IPS-15b (cell line): Measurements from ENCODE around the gene HMX2.

Source experiments
- H3K27me3 ChIP-seq: one replicate; pipeline ENCODE4 v1.6.1; 2013; ENCODE audit warnings: low read length; ENCODE audit not compliant: control insufficient read depth, insufficient read depth
- H3K36me3 ChIP-seq: one replicate; pipeline ENCODE4 v1.6.1; 2013; ENCODE audit warnings: low read length; ENCODE audit not compliant: control insufficient read depth, insufficient read depth
- H3K4me1 ChIP-seq: one replicate; pipeline ENCODE4 v1.6.1; 2013; ENCODE audit warnings: mild to moderate bottlenecking, low read length; ENCODE audit not compliant: control insufficient read depth, insufficient read depth
- H3K4me3 ChIP-seq: one replicate; pipeline ENCODE4 v1.5.1; 2013; ENCODE audit warnings: low read depth, low read length
- H3K9ac ChIP-seq: one replicate; pipeline ENCODE4 v1.6.1; 2013; ENCODE audit warnings: low read depth, mild to moderate bottlenecking, low read length
- H3K9me3 ChIP-seq: one replicate; pipeline ENCODE4 v1.6.1; 2013; ENCODE audit warnings: mild to moderate bottlenecking, low read length; ENCODE audit not compliant: control insufficient read depth, insufficient read depth

Gene HMX2

DNA sequence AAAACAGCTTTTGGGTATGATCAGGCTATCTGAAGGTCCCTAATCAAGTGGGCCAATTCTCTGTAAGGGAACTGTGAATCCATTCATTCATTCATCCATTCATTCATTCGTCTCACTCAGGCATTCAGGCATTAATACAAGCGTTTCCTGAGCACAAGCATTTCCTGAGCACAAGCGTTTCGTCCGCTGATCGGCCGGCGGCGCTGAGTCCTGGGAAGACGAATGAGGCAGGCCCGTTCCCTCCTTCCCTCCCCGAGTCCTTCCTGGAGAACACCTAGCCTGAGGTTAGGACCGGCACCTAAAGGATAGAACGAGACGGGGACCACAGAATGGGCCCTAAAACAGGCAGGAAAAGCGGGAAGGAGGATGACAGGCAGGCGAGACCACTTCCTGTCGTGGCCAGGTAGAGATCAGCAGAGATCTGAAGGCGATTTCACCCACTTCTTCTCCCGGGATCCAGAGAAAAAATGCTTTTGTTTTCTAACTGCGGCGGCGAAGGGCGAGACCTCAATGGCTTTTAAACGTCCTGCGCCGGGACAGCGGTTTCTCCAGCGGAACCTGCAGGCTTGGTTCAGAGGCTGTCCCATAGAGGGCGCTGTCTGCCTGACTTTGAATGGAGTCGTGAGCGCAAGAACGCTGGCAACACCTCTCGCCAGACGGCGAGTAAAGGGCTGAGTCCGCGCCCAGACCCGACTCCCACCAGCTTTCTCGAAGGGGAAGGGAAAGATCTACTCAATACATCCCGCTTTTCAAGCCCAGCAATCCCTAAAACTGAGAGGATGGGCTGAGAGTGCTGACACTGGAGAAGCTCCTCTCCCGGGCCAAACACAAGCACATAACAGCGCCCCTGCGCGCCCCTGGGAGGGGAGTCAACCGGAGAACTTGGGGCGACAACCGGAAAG is 15.1 kb upstream of the HMX2 start:
- H3K4me3 ChIP-seq: peak overlapping the region; percentile 77

GRCh38 chr10:123133541-123134342 is 14.2 kb upstream of the HMX2 start:
- peaks cover 7% of the 10 kb centered on the region for H3K4me1 ChIP-seq
- H3K9ac ChIP-seq: no peak overlapping the region
- no peaks in the 10 kb centered on the region for H3K36me3 ChIP-seq
- H3K9me3 ChIP-seq: no peaks in the 10 kb centered on the region
- peaks cover 93% of the 10 kb centered on the region for H3K27me3 ChIP-seq
- H3K4me3 ChIP-seq: peak overlapping the region; percentile 77

More for the DNA sequence above, 15.1 kb upstream of the HMX2 start:
- no peaks in the 10 kb centered on the region for H3K36me3 ChIP-seq
- H3K9ac ChIP-seq: peak overlapping the region; percentile 66
- peaks cover 7% of the 10 kb centered on the region for H3K4me1 ChIP-seq
- peaks cover 88% of the 10 kb centered on the region for H3K27me3 ChIP-seq
- H3K9me3 ChIP-seq: no peaks in the 10 kb centered on the region

- H3K27me3 ChIP-seq: peaks cover 93% of the 10 kb centered on the region
- H3K4me3 ChIP-seq: peak overlapping the region; percentile 77
- H3K9ac ChIP-seq: no peak overlapping the region
- H3K36me3 ChIP-seq: no peaks in the 10 kb centered on the region
- H3K9me3 ChIP-seq: no peaks in the 10 kb centered on the region
- H3K4me1 ChIP-seq: peaks cover 7% of the 10 kb centered on the region
These were observed 13.5 kb upstream of the HMX2 start for GRCh38 chr10:123134343-123134914.

- H3K4me1 ChIP-seq: peaks cover 7% of the 10 kb centered on the region
- H3K27me3 ChIP-seq: peaks cover 93% of the 10 kb centered on the region
- peak overlapping the region; percentile 77 for H3K4me3 ChIP-seq
- no peaks in the 10 kb centered on the region for H3K9me3 ChIP-seq
- no peak overlapping the region for H3K9ac ChIP-seq
- H3K36me3 ChIP-seq: no peaks in the 10 kb centered on the region
These were observed 13.0 kb upstream of the HMX2 start for GRCh38 chr10:123134915-123135414.

- no peak within 1 kb of the TSS for H3K9ac ChIP-seq
- no peaks in the 10 kb centered on the region for H3K9me3 ChIP-seq
- peaks cover 9% of the 10 kb centered on the region for H3K4me1 ChIP-seq
- peak within 1 kb of the TSS; percentile 77 for H3K4me3 ChIP-seq
- peaks cover 93% of the 10 kb centered on the region for H3K27me3 ChIP-seq
- H3K36me3 ChIP-seq: no peaks in the 10 kb centered on the region
These were observed 12.4 kb upstream of the HMX2 start, which contains the start of gene HMX3 for GRCh38 chr10:123135415-123136141. Gene HMX3, plus strand, starts transcription at chr10:123135970. Its CDS starts 81 bp downstream, at chr10:123136051.

GRCh38 chr10:123136221-123136805 is 11.6 kb upstream of the HMX2 start:
- H3K9ac ChIP-seq: no peak overlapping the region
- peaks cover 93% of the 10 kb centered on the region for H3K27me3 ChIP-seq
- peaks cover 9% of the 10 kb centered on the region for H3K4me1 ChIP-seq
- no peaks in the 10 kb centered on the region for H3K9me3 ChIP-seq
- H3K36me3 ChIP-seq: no peaks in the 10 kb centered on the region
- H3K4me3 ChIP-seq: peak overlapping the region; percentile 48

- Histone ChIP-seq H3K36me3 (no peaks in the 10 kb centered on the region), H3K4me1 (peaks cover 9% of the 10 kb centered on the region), H3K9ac (no peak overlapping the region), H3K9me3 (no peaks in the 10 kb centered on the region), H3K27me3 (peaks cover 93% of the 10 kb centered on the region), H3K4me3 (peak overlapping the region; percentile 48)
These were observed 10.9 kb upstream of the HMX2 start for GRCh38 chr10:123136806-123137642.

- Histone ChIP-seq H3K36me3 (no peaks in the 10 kb centered on the region), H3K4me1 (peaks cover 4% of the 10 kb centered on the region), H3K9ac (no peak overlapping the region), H3K4me3 (peak overlapping the region; percentile 45), H3K27me3 (peaks cover 94% of the 10 kb centered on the region), H3K9me3 (no peaks in the 10 kb centered on the region)
These were observed 8.8 kb upstream of the HMX2 start for GRCh38 chr10:123139165-123139520.

- Histone ChIP-seq H3K36me3 (no peaks in the 10 kb centered on the region), H3K9me3 (no peaks in the 10 kb centered on the region), H3K9ac (no peak overlapping the region), H3K4me3 (peak overlapping the region; percentile 45), H3K4me1 (peaks cover 4% of the 10 kb centered on the region), H3K27me3 (peaks cover 94% of the 10 kb centered on the region)
These were observed 8.3 kb upstream of the HMX2 start for GRCh38 chr10:123139521-123140163.
